HepG2 (cell line): ENCODE data around the gene AEN. TPM values are rescaled to one million over a fixed set of nuclear protein-coding genes. Genes with fewer than 3 reads are reported as not detected.

Experiments used
- AGO2 ChIP-seq: fragments of 200-400 bp; formaldehyde crosslinking; optimal IDR thresholded peaks from 2 replicates; pipeline ENCODE3; 2017; ENCODE audit warnings: mild to moderate bottlenecking, low read depth, low read length, moderate library complexity
- ARNT2 ChIP-seq: sonication (generic); formaldehyde crosslinking; IDR thresholded peaks from 2 replicates; pipeline ENCODE4 v1.8.0; 2022; ENCODE audit warnings: mild to moderate bottlenecking, low read depth, missing genetic modification reagents, moderate library complexity
- ATM ChIP-seq: fragments of 450-650 bp; IDR thresholded peaks from 2 replicates; pipeline ENCODE4 v1.7.1; 2017; ENCODE audit warnings: mild to moderate bottlenecking, borderline replicate concordance
- BCLAF1 ChIP-seq: fragments of 450-650 bp; IDR thresholded peaks from 2 replicates; pipeline ENCODE4 v1.6.1; 2017; ENCODE audit warnings: mild to moderate bottlenecking
- CBFB ChIP-seq: sonication (generic); formaldehyde crosslinking; IDR thresholded peaks from 2 replicates; pipeline ENCODE4 v1.4.0; 2020; ENCODE audit warnings: missing genetic modification reagents
- CHD4 ChIP-seq: fragments of 200-600 bp; sonication (generic); IDR thresholded peaks from 2 replicates; pipeline ENCODE4 v1.7.0; 2017; ENCODE audit warnings: mild to moderate bottlenecking, low read length, borderline replicate concordance
- DDIT3 ChIP-seq: sonication (generic); formaldehyde crosslinking; IDR thresholded peaks from 2 replicates; pipeline ENCODE4 v1.4.0; 2020; ENCODE audit warnings: mild to moderate bottlenecking, missing genetic modification reagents
- EEA1 ChIP-seq: sonication (generic); formaldehyde crosslinking; IDR thresholded peaks from 2 replicates; pipeline ENCODE4 v1.5.1; 2020; ENCODE audit warnings: mild to moderate bottlenecking, missing genetic modification reagents, borderline replicate concordance
- ELF4 ChIP-seq: sonication (generic); formaldehyde crosslinking; IDR thresholded peaks from 2 replicates; pipeline ENCODE4 v1.5.0; 2020; ENCODE audit warnings: missing genetic modification reagents, mild to moderate bottlenecking, moderate library complexity, borderline replicate concordance
- HMG20A ChIP-seq: IDR thresholded peaks from 2 replicates; pipeline ENCODE4 v1.6.1; 2016; ENCODE audit warnings: borderline replicate concordance
- JARID2 ChIP-seq: sonication (generic); formaldehyde crosslinking; IDR thresholded peaks from 2 replicates; pipeline ENCODE4 v1.8.1; 2023; ENCODE audit warnings: missing genetic modification reagents, inconsistent platforms; ENCODE audit not compliant: insufficient replicate concordance
- LCORL ChIP-seq, 2 experiments: fragments of 450-650 bp in 1 of 2; sonication (generic) in 1 of 2; formaldehyde crosslinking in 1 of 2; IDR thresholded peaks; 2 replicates each; pipeline versions ENCODE4 v1.5.0 to v1.6.1; 2017 to 2020; ENCODE audit warnings: antibody characterized with exemption in 1 of 2, missing genetic modification reagents in 1 of 2
- MAFK ChIP-seq, 2 experiments: IDR thresholded peaks in 1 of 2; conservative IDR thresholded peaks in 1 of 2; 2 replicates each; pipeline ENCODE4 v1.6.1; 2011; ENCODE audit warnings: improper control_type of control experiment in 2 of 2, low read length in 2 of 2
- NFE2L1 ChIP-seq: sonication (generic); formaldehyde crosslinking; IDR thresholded peaks from 2 replicates; pipeline ENCODE4 v1.4.0; 2020; ENCODE audit warnings: missing genetic modification reagents, mild to moderate bottlenecking, borderline replicate concordance
- NFYC ChIP-seq: IDR thresholded peaks from 2 replicates; pipeline ENCODE4 v1.6.1; 2016; ENCODE audit warnings: missing genetic modification reagents, missing compliant biosample characterization
- SCMH1 ChIP-seq: sonication (generic); formaldehyde crosslinking; IDR thresholded peaks from 2 replicates; pipeline ENCODE4 v1.9.0; 2021; ENCODE audit warnings: missing genetic modification reagents, mild to moderate bottlenecking, borderline replicate concordance
- SIX4 ChIP-seq: sonication (generic); formaldehyde crosslinking; IDR thresholded peaks from 2 replicates; pipeline ENCODE4 v1.4.0; 2020; ENCODE audit warnings: missing genetic modification reagents
- TCF7 ChIP-seq: sonication (generic); IDR thresholded peaks from 2 replicates; pipeline ENCODE4 v1.6.1; 2016; ENCODE audit warnings: antibody characterized with exemption, low read depth
- U2AF1 ChIP-seq: fragments of 200-400 bp; formaldehyde crosslinking; optimal IDR thresholded peaks from 2 replicates; pipeline ENCODE3; 2017; ENCODE audit warnings: mild to moderate bottlenecking, low read depth, low read length
- ZBTB7A ChIP-seq: sonication (generic); formaldehyde crosslinking; IDR thresholded peaks from 2 replicates; pipeline ENCODE4 v1.8.0; 2022; ENCODE audit warnings: mild to moderate bottlenecking, missing genetic modification reagents
- ZFP1 ChIP-seq: IDR thresholded peaks from 2 replicates; pipeline ENCODE4 v1.6.1; 2016
- ZFYVE20 ChIP-seq: sonication (generic); formaldehyde crosslinking; IDR thresholded peaks from 2 replicates; pipeline ENCODE4 v1.8.0; 2023; ENCODE audit warnings: low read depth, mild to moderate bottlenecking, moderate library complexity, missing genetic modification reagents, borderline replicate concordance
- ZMYM3 ChIP-seq: sonication (generic); formaldehyde crosslinking; IDR thresholded peaks from 2 replicates; pipeline ENCODE4 v1.5.1; 2020; ENCODE audit warnings: mild to moderate bottlenecking, missing genetic modification reagents
- ZNF225 ChIP-seq: sonication (generic); formaldehyde crosslinking; IDR thresholded peaks from 2 replicates; pipeline ENCODE4 v1.4.0; 2020; ENCODE audit warnings: mild to moderate bottlenecking, missing genetic modification reagents
- ZNF235 ChIP-seq: sonication (generic); formaldehyde crosslinking; IDR thresholded peaks from 2 replicates; pipeline ENCODE4 v1.8.1; 2023; ENCODE audit warnings: mild to moderate bottlenecking, missing genetic modification reagents, borderline replicate concordance
- ZNF251 ChIP-seq: sonication (generic); formaldehyde crosslinking; IDR thresholded peaks from 2 replicates; pipeline ENCODE4 v1.9.0; 2021; ENCODE audit warnings: mild to moderate bottlenecking, missing genetic modification reagents
- ZNF567 ChIP-seq: sonication (generic); formaldehyde crosslinking; IDR thresholded peaks from 2 replicates; pipeline ENCODE4 v1.8.1; 2023; ENCODE audit warnings: mild to moderate bottlenecking, missing genetic modification reagents, borderline replicate concordance
- ZNF644 ChIP-seq: IDR thresholded peaks from 2 replicates; pipeline ENCODE4 v1.6.1; 2016; ENCODE audit warnings: low read depth
- polyA plus RNA-seq, 8 experiments: library from polyadenylated mRNA; depleted of rRNA in 3 of 8; stranded (reverse) in 7 of 8; unstranded in 1 of 8; fragments of >200 nt; fragmentation: Illumina TruSeq in 4 of 8; extraction: Trizol in 4 of 8; gene quantifications; 2 replicates each; pipeline versions ENCODE4 v1.2.1 to v1.2.3, GENCODE V29; 2011 to 2016; ENCODE audit warnings: low read depth in 4 of 8, missing spikeins in 1 of 8, mixed read lengths in 1 of 8; ENCODE audit not compliant: insufficient read depth in 1 of 8
- total RNA-seq, 5 experiments: library from RNA; depleted of rRNA; stranded (reverse); fragments of >200 nt; fragmentation: Illumina TruSeq; extraction: Trizol; gene quantifications; 2 replicates each; pipeline ENCODE4 v1.2.3, GENCODE V29; 2016; ENCODE audit warnings: low read depth in 1 of 5
- TF ChIP-seq, protein P1 (sequence below): sonication (generic); formaldehyde crosslinking; IDR thresholded peaks from 2 replicates; pipeline ENCODE4 v1.4.0; 2020; ENCODE audit warnings: mild to moderate bottlenecking, missing genetic modification reagents

AEN gene
- total and polyA plus RNA-seq, 2 of the 13 experiments (the other 11 are each of a cell fraction or from before 2014, with no cell fraction given): 51.3 to 118 TPM

- no peak for TF ChIP-seq ZNF251
- TF ChIP-seq CHD4: no peak
- no peak for TF ChIP-seq SCMH1
- no peak for TF ChIP-seq ZFP1 (CRISPR knock-in tag)
- no peak for TF ChIP-seq ELF4 (CRISPR knock-in tag)
- TF ChIP-seq U2AF1: no peak
- TF ChIP-seq NFYC (CRISPR knock-in tag): no peak
- no peak for TF ChIP-seq ATM
- TF ChIP-seq DDIT3: no peak
- TF ChIP-seq MAFK (conservative IDR thresholded peaks at IDR 0.05 in 1 of 2, IDR thresholded peaks at IDR 0.05 in 1 of 2; ENCODE audit: low read length in 2 of 2): no peak
- TF ChIP-seq, protein P1, sequence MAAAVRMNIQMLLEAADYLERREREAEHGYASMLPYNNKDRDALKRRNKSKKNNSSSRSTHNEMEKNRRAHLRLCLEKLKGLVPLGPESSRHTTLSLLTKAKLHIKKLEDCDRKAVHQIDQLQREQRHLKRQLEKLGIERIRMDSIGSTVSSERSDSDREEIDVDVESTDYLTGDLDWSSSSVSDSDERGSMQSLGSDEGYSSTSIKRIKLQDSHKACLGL (CRISPR knock-in tag): peak; percentile 60; the same call in 1 of the 2 replicates
- TF ChIP-seq EEA1 (CRISPR knock-in tag): no peak
- no peak for TF ChIP-seq LCORL (IDR thresholded peaks at IDR 0.05)
- TF ChIP-seq LCORL (CRISPR knock-in tag; IDR thresholded peaks at IDR 0.05): no peak
- 0 out of 2 replicates have a peak, but pooled peaks have one; percentile 30 for TF ChIP-seq ZNF644 (CRISPR knock-in tag)
- TF ChIP-seq ZNF567 (CRISPR knock-in tag): no peak
- TF ChIP-seq ZFYVE20 (CRISPR knock-in tag): no peak
- no peak for TF ChIP-seq BCLAF1
- no peak for TF ChIP-seq JARID2 (CRISPR knock-in tag)
- TF ChIP-seq TCF7: no peak
- TF ChIP-seq AGO2: no peak
- no peak for TF ChIP-seq CBFB
- no peak for TF ChIP-seq HMG20A (CRISPR knock-in tag)
- no peak for TF ChIP-seq ZBTB7A (CRISPR knock-in tag)
- no peak for TF ChIP-seq ZNF225 (CRISPR knock-in tag)
- TF ChIP-seq NFE2L1 (CRISPR knock-in tag): no peak
- no peak for TF ChIP-seq ZMYM3 (CRISPR knock-in tag)
- TF ChIP-seq ZNF235 (CRISPR knock-in tag): no peak
- 0 out of 2 replicates have a peak, but pooled peaks have one; percentile 30 for TF ChIP-seq SIX4 (CRISPR knock-in tag)
- TF ChIP-seq ARNT2 (CRISPR knock-in tag): no peak
Measured at GRCh38 chr15:88605189-88606069, 15.7 kb upstream of the AEN start (continued).
